Neuronal stem cell (in vitro differentiated cells): ENCODE results near the gene CNTNAP5.

ENCODE experiments used
- DNase-seq: peaks from one replicate; pipeline ENCODE4 v3.0.0-alpha.2; 2013; ENCODE audit warnings: low spot score
- H2AFZ ChIP-seq: one replicate; pipeline ENCODE4 v1.6.1; 2013; ENCODE audit warnings: mild to moderate bottlenecking, low read length, inconsistent platforms
- H2AK5ac ChIP-seq: 2 replicates; pipeline ENCODE4 v1.6.1; 2013; ENCODE audit warnings: low read depth, mild to moderate bottlenecking, inconsistent platforms, low read length, moderate library complexity, mixed read lengths
- H2BK120ac ChIP-seq: 2 replicates; pipeline ENCODE4 v1.6.1; 2013; ENCODE audit warnings: low read depth, mild to moderate bottlenecking, inconsistent platforms, low read length, moderate library complexity, mixed read lengths
- H2BK12ac ChIP-seq: one replicate; pipeline ENCODE4 v1.6.1; 2013; ENCODE audit warnings: low read length, inconsistent platforms
- H2BK15ac ChIP-seq: 2 replicates; pipeline ENCODE4 v1.6.1; 2013; ENCODE audit warnings: mild to moderate bottlenecking, low read length, inconsistent platforms, mixed read lengths
- H2BK5ac ChIP-seq: one replicate; pipeline ENCODE4 v1.6.1; 2013; ENCODE audit warnings: inconsistent platforms, mild to moderate bottlenecking, low read length, moderate library complexity
- H3K14ac ChIP-seq: one replicate; pipeline ENCODE4 v1.6.1; 2013; ENCODE audit warnings: low read length, inconsistent platforms
- H3K18ac ChIP-seq: 2 replicates; pipeline ENCODE4 v1.6.1; 2013; ENCODE audit warnings: low read length, inconsistent platforms
- H3K23ac ChIP-seq: 2 replicates; pipeline ENCODE4 v1.6.1; 2013; ENCODE audit warnings: low read depth, mild to moderate bottlenecking, mixed read lengths, low read length, inconsistent platforms; ENCODE audit not compliant: poor library complexity
- H3K27ac ChIP-seq: replicated peaks from 3 replicates; pipeline ENCODE4 v1.5.1; 2013; ENCODE audit warnings: low read length, inconsistent platforms
- H3K27me3 ChIP-seq, 3 experiments: 2 replicates each; pipeline ENCODE4 v1.6.1; 2013; ENCODE audit warnings: low read length in 3 of 3, mild to moderate bottlenecking in 2 of 3, inconsistent platforms in 1 of 3, low read depth in 1 of 3, mixed read lengths in 1 of 3, moderate library complexity in 1 of 3; ENCODE audit not compliant: control insufficient read depth in 3 of 3, insufficient read depth in 3 of 3
- H3K36me3 ChIP-seq, 2 donors: replicated peaks in 1 of 2; 2 replicates each; pipeline ENCODE4 v1.6.1; 2013; ENCODE audit warnings: low read length in 2 of 2; ENCODE audit not compliant: control insufficient read depth in 2 of 2, insufficient read depth in 2 of 2
- H3K4ac ChIP-seq: 2 replicates; pipeline ENCODE4 v1.6.1; 2013; ENCODE audit warnings: inconsistent platforms, mild to moderate bottlenecking, low read length, moderate library complexity
- H3K4me1 ChIP-seq, 2 donors: 1 replicate in 1 of 2; 2 replicates in 1 of 2; pipeline ENCODE4 v1.6.1; 2013; ENCODE audit warnings: low read length in 2 of 2, low read depth in 1 of 2; ENCODE audit not compliant: control insufficient read depth in 2 of 2, insufficient read depth in 1 of 2
- H3K4me2 ChIP-seq: one replicate; pipeline ENCODE4 v1.6.1; 2013; ENCODE audit warnings: mild to moderate bottlenecking, low read length, inconsistent platforms; ENCODE audit not compliant: insufficient read depth, poor library complexity, severe bottlenecking
- H3K4me3 ChIP-seq, 2 donors: 2 replicates each; pipeline ENCODE4 v1.5.1; 2013; ENCODE audit warnings: low read length in 2 of 2, mild to moderate bottlenecking in 2 of 2, inconsistent platforms in 1 of 2, moderate library complexity in 1 of 2
- H3K79me1 ChIP-seq: one replicate; pipeline ENCODE4 v1.6.1; 2013; ENCODE audit warnings: low read depth, mild to moderate bottlenecking, inconsistent platforms, low read length, moderate library complexity
- H3K9ac ChIP-seq: one replicate; pipeline ENCODE4 v1.6.1; 2013; ENCODE audit warnings: mild to moderate bottlenecking, low read depth, low read length, inconsistent platforms; ENCODE audit not compliant: poor library complexity
- H3K9me3 ChIP-seq, 2 donors: replicated peaks in 1 of 2; 2 replicates each; pipeline versions ENCODE3 to v1.6.1; 2013; ENCODE audit warnings: low read length in 2 of 2, mild to moderate bottlenecking in 2 of 2, inconsistent platforms in 1 of 2, low read depth in 1 of 2, mixed read lengths in 1 of 2, moderate library complexity in 1 of 2; ENCODE audit not compliant: control insufficient read depth in 2 of 2, insufficient read depth in 1 of 2
- H4K8ac ChIP-seq: one replicate; pipeline ENCODE4 v1.6.1; 2013; ENCODE audit warnings: low read depth, mild to moderate bottlenecking, inconsistent platforms, low read length, moderate library complexity
- H4K91ac ChIP-seq: one replicate; pipeline ENCODE4 v1.6.1; 2013; ENCODE audit warnings: low read length, low read depth, mild to moderate bottlenecking, inconsistent platforms; ENCODE audit not compliant: poor library complexity
- WGBS, 2 donors: extraction: QIAGEN DNeasy Blood & Tissue Kit; methylation state at CpG; one replicate each; pipeline ENCODE4 v1.1.7; 2013; ENCODE audit warnings: missing lambda C conversion rate in 2 of 2, mixed read lengths in 1 of 2; ENCODE audit not compliant: insufficient read length in 2 of 2, insufficient replicate concordance in 1 of 2; ENCODE audit errors: extremely low coverage in 2 of 2; 5-methylcytosine and 5-hydroxymethylcytosine counted together

The CNTNAP5 gene

DNA sequence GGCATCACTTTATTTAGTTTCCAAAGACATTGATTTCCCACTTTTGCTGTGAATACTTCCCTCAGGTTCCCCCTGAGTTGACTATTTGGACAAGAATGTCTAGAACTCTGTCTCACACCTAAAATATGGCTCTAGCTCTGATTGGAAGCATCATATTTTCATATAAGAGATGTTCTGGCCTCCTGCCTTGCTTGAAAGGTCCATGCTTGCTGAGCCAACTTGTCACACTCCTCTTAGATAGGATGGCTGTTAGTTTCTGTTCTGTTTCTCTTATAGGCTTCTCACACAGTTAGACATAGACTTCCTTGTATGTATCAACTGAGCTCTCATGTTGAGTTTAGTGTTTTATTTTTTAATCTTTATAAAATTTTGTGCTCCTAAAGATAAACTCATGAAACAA is 87.1 kb downstream of the CNTNAP5 start:
- Histone ChIP-seq H3K4ac (no peak overlapping the region), H4K8ac (no peak overlapping the region), H3K27me3 (no peaks in the 10 kb centered on the region), H2BK12ac (no peak overlapping the region), H2BK15ac (no peak overlapping the region), H3K79me1 (no peaks in the 10 kb centered on the region), H2AFZ (no peak overlapping the region), H3K36me3 (no peaks in the 10 kb centered on the region), H2BK5ac (no peak overlapping the region), H3K4me1 (no peaks in the 10 kb centered on the region), H3K4me3 (no peak overlapping the region), H3K9ac (no peak overlapping the region), H3K4me2 (no peak overlapping the region), H2BK120ac (no peak overlapping the region), H3K14ac (no peak overlapping the region), H3K18ac (no peak overlapping the region), H3K9me3 (no peaks in the 10 kb centered on the region), H3K23ac (no peak overlapping the region), H3K27ac (no peak overlapping the region), H4K91ac (no peak overlapping the region), H2AK5ac (no peak overlapping the region)
- DNase-seq = no peak

DNA sequence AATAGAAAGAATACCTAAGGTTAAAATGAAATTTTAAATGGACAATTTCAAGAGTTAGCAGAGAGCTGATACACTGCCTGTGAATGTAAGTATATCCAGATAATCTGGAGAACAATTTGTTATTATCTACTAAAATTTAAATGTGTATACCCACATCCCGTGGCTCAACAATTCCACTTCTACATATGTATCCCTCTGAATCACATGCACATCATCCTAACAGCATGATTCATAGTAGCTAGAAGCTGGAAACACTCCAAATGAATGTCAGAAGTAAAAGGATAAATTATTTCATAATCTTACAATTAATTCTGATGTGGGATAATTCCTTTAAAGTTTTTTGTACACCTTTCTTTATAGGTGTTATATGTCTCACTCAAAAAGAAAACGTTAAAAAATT is 87.9 kb downstream of the CNTNAP5 start:
- Histone ChIP-seq H3K9me3 (no peaks in the 10 kb centered on the region), H3K4me2 (no peak overlapping the region), H4K8ac (no peak overlapping the region), H2BK15ac (no peak overlapping the region), H3K27me3 (no peaks in the 10 kb centered on the region), H3K14ac (no peak overlapping the region), H3K4ac (no peak overlapping the region), H2BK120ac (no peak overlapping the region), H3K9ac (no peak overlapping the region), H3K4me3 (no peak overlapping the region), H2BK12ac (no peak overlapping the region), H3K36me3 (no peaks in the 10 kb centered on the region), H3K27ac (no peak overlapping the region), H3K23ac (no peak overlapping the region), H2AFZ (no peak overlapping the region), H3K18ac (no peak overlapping the region), H3K79me1 (no peaks in the 10 kb centered on the region), H3K4me1 (no peaks in the 10 kb centered on the region), H2AK5ac (no peak overlapping the region), H4K91ac (no peak overlapping the region), H2BK5ac (no peak overlapping the region)
- no peak for DNase-seq
- no CpG with 5 or more reads among the region's 2 CpGs for WGBS, 2 donors

DNA sequence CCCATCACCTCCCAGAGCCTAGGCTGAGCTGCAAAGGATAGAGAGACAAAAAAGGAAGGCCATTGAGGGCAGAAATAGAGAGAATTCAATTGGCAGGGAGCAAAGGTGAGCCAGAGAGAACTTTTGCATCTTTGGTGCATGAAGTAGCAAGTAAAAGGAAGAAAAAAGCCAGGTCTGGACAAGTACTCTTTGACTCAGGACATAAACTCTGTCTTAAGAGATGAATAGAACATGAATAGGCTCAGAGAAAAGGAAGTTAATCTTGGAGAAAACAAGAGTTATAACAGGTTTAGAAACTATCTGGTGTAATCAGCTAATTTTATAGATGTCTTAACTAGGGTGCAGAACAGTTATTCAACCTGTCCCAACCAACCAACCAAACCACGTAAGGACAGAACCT is 95.2 kb downstream of the CNTNAP5 start:
- H2BK5ac ChIP-seq = no peak overlapping the region
- no peak overlapping the region for H3K4ac ChIP-seq
- no peaks in the 10 kb centered on the region for H3K4me1 ChIP-seq
- H3K4me3 ChIP-seq = no peak overlapping the region
- H2AFZ ChIP-seq = no peak overlapping the region
- H3K36me3 ChIP-seq = no peaks in the 10 kb centered on the region
- H4K91ac ChIP-seq = no peak overlapping the region
- H3K4me2 ChIP-seq = no peak overlapping the region
- H4K8ac ChIP-seq = no peak overlapping the region
- no peak overlapping the region for H3K23ac ChIP-seq
- no peak for DNase-seq
- H2BK120ac ChIP-seq = no peak overlapping the region
- no peaks in the 10 kb centered on the region for H3K79me1 ChIP-seq
- no peaks in the 10 kb centered on the region for H3K27me3 ChIP-seq
- no peak overlapping the region for H3K9ac ChIP-seq
- H3K9me3 ChIP-seq = peaks cover 0 to 2% of the 10 kb centered on the region in 2 donors
- no peak overlapping the region for H3K14ac ChIP-seq
- H2AK5ac ChIP-seq = no peak overlapping the region
- WGBS, 2 donors = no CpG with 5 or more reads among the region's 1 CpG
- H2BK12ac ChIP-seq = no peak overlapping the region
- H3K18ac ChIP-seq = no peak overlapping the region
- no peak overlapping the region for H2BK15ac ChIP-seq
- no peak overlapping the region for H3K27ac ChIP-seq

DNA sequence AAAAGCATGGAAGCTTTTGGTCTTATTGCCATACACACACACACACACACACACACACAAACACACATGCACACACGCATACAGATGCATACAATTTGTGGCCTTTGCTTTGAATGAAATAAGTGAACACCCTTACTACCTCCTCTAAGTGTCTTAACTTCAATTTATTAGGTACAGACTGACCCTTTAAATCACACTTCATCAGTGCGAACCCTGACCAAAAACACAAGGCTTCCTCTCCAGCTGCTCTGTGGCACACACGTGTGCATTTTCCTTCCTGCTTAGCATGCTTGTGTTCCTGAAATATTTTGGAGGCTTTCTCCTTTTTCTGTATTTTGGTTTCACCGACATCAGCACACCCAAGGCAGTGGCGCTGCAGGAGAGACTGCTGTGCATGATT is 96.0 kb downstream of the CNTNAP5 start:
- Histone ChIP-seq H3K36me3 (no peaks in the 10 kb centered on the region), H2BK15ac (no peak overlapping the region), H3K9me3 (peaks cover 0 to 2% of the 10 kb centered on the region in 2 donors), H3K4me2 (no peak overlapping the region), H3K79me1 (no peaks in the 10 kb centered on the region), H2AFZ (no peak overlapping the region), H3K23ac (no peak overlapping the region), H3K4me3 (no peak overlapping the region), H2BK120ac (no peak overlapping the region), H2AK5ac (no peak overlapping the region), H4K91ac (no peak overlapping the region), H4K8ac (no peak overlapping the region), H3K18ac (no peak overlapping the region), H2BK12ac (no peak overlapping the region), H3K4me1 (no peaks in the 10 kb centered on the region), H3K27me3 (no peaks in the 10 kb centered on the region), H3K9ac (no peak overlapping the region), H3K14ac (no peak overlapping the region), H3K4ac (no peak overlapping the region), H3K27ac (no peak overlapping the region), H2BK5ac (no peak overlapping the region)
- DNase-seq = no peak
- no CpG with 5 or more reads among the region's 5 CpGs for WGBS, 2 donors
